Endothelial cell (in vitro differentiated cells): ENCODE results near the gene CDH23. TPM values are rescaled to one million over a fixed set of nuclear protein-coding genes. Genes with fewer than 3 reads are reported as not detected.

Source experiments
- DNase-seq: peaks from one replicate; pipeline ENCODE4 v3.0.0; 2021; ENCODE audit warnings: low spot score
- H3K27ac Mint-ChIP-seq: one replicate; pipeline ENCODE4 v1.8.0; 2021; ENCODE audit warnings: mixed read lengths, inconsistent platforms; ENCODE audit not compliant: unreplicated experiment
- H3K27me3 Mint-ChIP-seq: one replicate; pipeline ENCODE4 v1.8.0; 2021; ENCODE audit warnings: mild to moderate bottlenecking, moderate library complexity, mixed read lengths, inconsistent platforms; ENCODE audit not compliant: unreplicated experiment
- H3K36me3 Mint-ChIP-seq: one replicate; pipeline ENCODE4 v1.8.0; 2021; ENCODE audit warnings: mild to moderate bottlenecking, low read depth, mixed read lengths, inconsistent platforms; ENCODE audit not compliant: unreplicated experiment
- H3K4me1 Mint-ChIP-seq: one replicate; pipeline ENCODE4 v1.8.0; 2021; ENCODE audit warnings: mild to moderate bottlenecking, mixed read lengths, inconsistent platforms; ENCODE audit not compliant: unreplicated experiment
- H3K4me3 Mint-ChIP-seq: one replicate; pipeline ENCODE4 v1.8.0; 2021; ENCODE audit warnings: mild to moderate bottlenecking, mixed read lengths, inconsistent platforms; ENCODE audit not compliant: unreplicated experiment
- H3K9me3 Mint-ChIP-seq: one replicate; pipeline ENCODE4 v1.8.0; 2021; ENCODE audit warnings: mixed read lengths, inconsistent platforms; ENCODE audit not compliant: unreplicated experiment
- CTCF ChIP-seq: fragments of 200-600 bp; sonication (generic); IDR thresholded peaks from one replicate; pipeline ENCODE4 v1.5.0; 2021; ENCODE audit warnings: antibody characterized with exemption; ENCODE audit not compliant: unreplicated experiment
- total RNA-seq: library from RNA; stranded (reverse); fragmentation: NEBNext Ultra II Directional; extraction: Animal tissue kit (Norgen Biotek cat#: 25700); gene quantifications from one replicate; pipeline ENCODE4 v1.2.1, GENCODE V29; 2021; ENCODE audit not compliant: unreplicated experiment

The CDH23 gene
- total RNA-seq, 1 donor from 2014 or later, result 0.54 TPM

GRCh38 chr10:71757399-71757922 lies 360.7 kb downstream of the CDH23 start:
- no peak overlapping the region for H3K4me3 Mint-ChIP-seq
- DNase-seq, result no peak

GRCh38 chr10:71761105-71761511 lies 364.4 kb downstream of the CDH23 start:
- no peak for DNase-seq
- Mint-ChIP-seq H3K27me3 (peaks cover 9% of the 10 kb centered on the region), H3K27ac (peak overlapping the region; percentile 12)

More at GRCh38 chr10:71757399-71757922, 360.7 kb downstream of the CDH23 start:
- Mint-ChIP-seq H3K27me3 (peaks cover 7% of the 10 kb centered on the region), H3K9me3 (no peaks in the 10 kb centered on the region), H3K27ac (no peak overlapping the region), H3K4me1 (peaks cover 42% of the 10 kb centered on the region), H3K36me3 (peaks cover 19% of the 10 kb centered on the region)
- no peak for TF ChIP-seq CTCF

GRCh38 chr10:71761541-71762113 lies 364.9 kb downstream of the CDH23 start:
- TF ChIP-seq CTCF, result no peak
- H3K27ac Mint-ChIP-seq, result peak overlapping the region; percentile 12
- H3K27me3 Mint-ChIP-seq, result peaks cover 9% of the 10 kb centered on the region
- H3K9me3 Mint-ChIP-seq, result no peaks in the 10 kb centered on the region
- no peak for DNase-seq
- peaks cover 59% of the 10 kb centered on the region for H3K4me1 Mint-ChIP-seq
- H3K36me3 Mint-ChIP-seq, result peaks cover 14% of the 10 kb centered on the region
- no peak overlapping the region for H3K4me3 Mint-ChIP-seq

More at GRCh38 chr10:71761105-71761511, 364.4 kb downstream of the CDH23 start:
- Mint-ChIP-seq H3K9me3 (no peaks in the 10 kb centered on the region), H3K4me1 (peaks cover 60% of the 10 kb centered on the region), H3K36me3 (peaks cover 14% of the 10 kb centered on the region), H3K4me3 (no peak overlapping the region)
- TF ChIP-seq CTCF, result no peak

- peaks cover 61% of the 10 kb centered on the region for H3K4me1 Mint-ChIP-seq
- no peak overlapping the region for H3K27ac Mint-ChIP-seq
- H3K4me3 Mint-ChIP-seq, result no peak overlapping the region
- peaks cover 9% of the 10 kb centered on the region for H3K27me3 Mint-ChIP-seq
- no peak for DNase-seq
- peaks cover 14% of the 10 kb centered on the region for H3K36me3 Mint-ChIP-seq
- no peak for TF ChIP-seq CTCF
- H3K9me3 Mint-ChIP-seq, result no peaks in the 10 kb centered on the region
Measured at GRCh38 chr10:71762324-71762723, 365.6 kb downstream of the CDH23 start.

- TF ChIP-seq CTCF, result no peak
- no peak for DNase-seq
- Mint-ChIP-seq H3K27ac (peak overlapping the region; percentile 25), H3K27me3 (peaks cover 9% of the 10 kb centered on the region), H3K4me3 (peak overlapping the region; percentile 69), H3K36me3 (peaks cover 14% of the 10 kb centered on the region), H3K4me1 (peaks cover 67% of the 10 kb centered on the region), H3K9me3 (no peaks in the 10 kb centered on the region)
Measured at GRCh38 chr10:71763352-71764127, 366.8 kb downstream of the CDH23 start.
